Limb (tissue), 2 donors: ENCODE measurements around the gene U2AF1L4.
A peak's percentile ranks its signal among the peaks of the same experiment; 100 is the strongest.
"Not testable (repeated sequence)": the region's sequence is repeated elsewhere in the genome, so short reads cannot be mapped to it uniquely, and the experiment has no call there.

ENCODE experiments used
- DNase-seq, 2 donors: peaks; one replicate each; pipeline ENCODE4 v3.0.0-alpha.2; 2016; ENCODE audit errors: extremely low spot score in 2 of 2

Gene U2AF1L4

GRCh38 chr19:35781650-35782049 is 36.4 kb upstream of the U2AF1L4 start:
- no peak for DNase-seq

- DNase-seq = no peak
Measured at GRCh38 chr19:35780717-35781116, 35.5 kb upstream of the U2AF1L4 start.

- no peak for DNase-seq
Measured at GRCh38 chr19:35780058-35780457, 34.8 kb upstream of the U2AF1L4 start.

GRCh38 chr19:35779033-35779432 is 33.8 kb upstream of the U2AF1L4 start:
- no peak for DNase-seq

- DNase-seq = no peak
Measured at GRCh38 chr19:35777961-35778360, 32.7 kb upstream of the U2AF1L4 start.

GRCh38 chr19:35777086-35777841 is 32.0 kb upstream of the U2AF1L4 start:
- DNase-seq = no peak

- no peak for DNase-seq
Measured at GRCh38 chr19:35776102-35776788, 31.0 kb upstream of the U2AF1L4 start.

GRCh38 chr19:35775298-35776101 is 30.3 kb upstream of the U2AF1L4 start, which contains the start of gene ARHGAP33:
TSS of gene ARHGAP33 (plus strand) at chr19:35775564. CDS start at chr19:35775659, 95 bp downstream.
- DNase-seq = peak; percentile 98 to 99

GRCh38 chr19:35775046-35775297 is 29.8 kb upstream of the U2AF1L4 start:
- DNase-seq = no peak

GRCh38 chr19:35774274-35775045 is 29.2 kb upstream of the U2AF1L4 start:
- no peak for DNase-seq

GRCh38 chr19:35773020-35773806 is 28.0 kb upstream of the U2AF1L4 start:
- no peak for DNase-seq

GRCh38 chr19:35772362-35772761 is 27.1 kb upstream of the U2AF1L4 start:
- DNase-seq = not testable (repeated sequence)

GRCh38 chr19:35768082-35768421 is 22.8 kb upstream of the U2AF1L4 start:
- no peak for DNase-seq

- peak in 1 of 2 donors; percentile 66 for DNase-seq
Measured at GRCh38 chr19:35767288-35768081, 22.3 kb upstream of the U2AF1L4 start.

GRCh38 chr19:35766571-35767104 is 21.4 kb upstream of the U2AF1L4 start:
- DNase-seq = no peak

GRCh38 chr19:35764432-35765315 is 19.5 kb upstream of the U2AF1L4 start:
- DNase-seq = no peak

- no peak for DNase-seq
Measured at GRCh38 chr19:35760711-35761349, 15.6 kb upstream of the U2AF1L4 start.

GRCh38 chr19:35759697-35760096 is 14.5 kb upstream of the U2AF1L4 start:
- no peak for DNase-seq
